HG02571 (cell line): ENCODE measurements around the gene LRRC34.

Source experiments
- ATAC-seq: cut with Tn5 transposase; IDR thresholded peaks from one replicate; pipeline ENCODE4 v1.9.1; 2021; ENCODE audit warnings: mild to moderate bottlenecking, moderate library complexity; ENCODE audit not compliant: unreplicated experiment

LRRC34 gene

GRCh38 chr3:169815590-169816150 lies 3.0 kb upstream of the LRRC34 start:
- ATAC-seq = no peak

- ATAC-seq = peak; percentile 85
Measured at GRCh38 chr3:169813757-169814517, 1.2 kb upstream of the LRRC34 start.

DNA sequence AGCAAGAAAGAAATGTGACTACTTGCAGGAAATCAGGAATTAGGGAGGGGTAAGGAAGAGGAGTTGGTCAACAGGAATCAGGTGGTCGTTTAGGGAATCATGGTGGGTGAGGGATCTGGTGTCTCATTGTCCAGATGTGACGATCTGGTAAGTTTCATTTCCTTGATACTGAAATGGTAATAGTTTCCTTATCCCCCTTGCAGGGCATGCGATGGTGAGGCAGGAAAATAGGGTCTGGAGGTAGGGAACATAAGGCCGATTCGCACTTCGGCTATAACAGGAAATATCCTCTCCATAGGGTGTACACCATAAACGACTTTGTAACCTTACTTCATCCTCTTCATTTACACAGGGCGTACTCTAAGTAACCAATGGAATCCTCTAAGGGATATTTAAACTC lies 574 bp upstream of the LRRC34 start:
- no peak for ATAC-seq

GRCh38 chr3:169811631-169812331 lies 923 bp downstream of the LRRC34 start:
- no peak for ATAC-seq

GRCh38 chr3:169809230-169809795 lies 3.4 kb downstream of the LRRC34 start:
- no peak for ATAC-seq

- ATAC-seq = no peak
Measured at GRCh38 chr3:169804681-169805080, 8.0 kb downstream of the LRRC34 start.

GRCh38 chr3:169792359-169792758 lies 20.3 kb downstream of the LRRC34 start:
- ATAC-seq = no peak

DNA sequence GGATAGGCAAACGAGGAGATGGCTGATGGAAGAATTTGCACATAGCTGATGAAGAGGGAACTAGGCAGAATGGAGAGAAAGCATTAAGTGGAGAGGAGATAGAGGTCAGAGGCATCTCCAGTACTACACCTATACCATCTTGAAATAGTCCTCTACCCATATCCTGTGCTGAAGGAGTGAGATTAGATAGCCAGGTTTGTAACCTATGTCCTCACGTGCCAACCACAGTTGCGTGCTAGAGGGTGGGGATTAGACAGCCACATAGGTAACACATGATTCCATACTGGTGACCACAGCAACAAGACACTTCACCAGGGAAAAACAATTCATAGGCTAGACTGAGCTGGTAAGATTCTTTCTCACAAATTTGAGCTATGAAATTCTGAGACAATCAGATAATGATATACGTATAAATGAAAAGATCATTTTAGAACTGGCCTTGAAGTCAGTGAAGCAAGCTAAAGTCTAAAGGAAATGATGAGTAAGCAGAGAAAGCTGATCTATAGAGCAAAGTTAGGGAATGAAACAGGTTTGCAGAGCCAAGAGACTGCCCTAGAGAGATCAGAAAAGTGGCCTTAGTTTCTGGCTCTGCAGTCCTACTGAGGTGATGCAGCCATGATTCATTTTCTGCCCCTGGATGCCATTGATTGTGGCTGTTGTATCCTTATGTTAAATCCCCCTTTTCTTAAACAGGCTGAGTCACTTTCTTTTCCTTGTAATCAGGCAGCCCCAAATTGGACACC lies 21.8 kb downstream of the LRRC34 start:
- no peak for ATAC-seq

DNA sequence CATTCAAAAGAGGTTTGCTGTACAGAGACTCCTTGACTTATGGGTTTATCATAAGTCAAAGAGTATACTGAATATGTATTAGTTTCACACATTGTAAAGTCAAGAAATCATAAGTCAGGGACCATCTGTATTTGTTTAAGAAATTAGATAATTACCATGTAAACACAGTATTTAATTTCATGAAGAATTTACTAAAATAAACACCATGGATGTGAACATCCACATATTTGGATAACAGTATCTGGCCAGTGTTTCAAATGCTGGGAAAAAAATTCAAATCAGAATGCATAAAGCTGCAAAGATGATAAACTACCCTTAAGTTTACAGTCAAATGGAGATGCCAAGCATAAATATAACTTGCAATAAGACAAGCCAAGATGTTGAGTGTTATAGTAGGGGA lies 22.5 kb downstream of the LRRC34 start:
- no peak for ATAC-seq

GRCh38 chr3:169787791-169788190 lies 24.9 kb downstream of the LRRC34 start:
- no peak for ATAC-seq

- no peak for ATAC-seq
Measured at GRCh38 chr3:169787120-169787519, 25.6 kb downstream of the LRRC34 start.

DNA sequence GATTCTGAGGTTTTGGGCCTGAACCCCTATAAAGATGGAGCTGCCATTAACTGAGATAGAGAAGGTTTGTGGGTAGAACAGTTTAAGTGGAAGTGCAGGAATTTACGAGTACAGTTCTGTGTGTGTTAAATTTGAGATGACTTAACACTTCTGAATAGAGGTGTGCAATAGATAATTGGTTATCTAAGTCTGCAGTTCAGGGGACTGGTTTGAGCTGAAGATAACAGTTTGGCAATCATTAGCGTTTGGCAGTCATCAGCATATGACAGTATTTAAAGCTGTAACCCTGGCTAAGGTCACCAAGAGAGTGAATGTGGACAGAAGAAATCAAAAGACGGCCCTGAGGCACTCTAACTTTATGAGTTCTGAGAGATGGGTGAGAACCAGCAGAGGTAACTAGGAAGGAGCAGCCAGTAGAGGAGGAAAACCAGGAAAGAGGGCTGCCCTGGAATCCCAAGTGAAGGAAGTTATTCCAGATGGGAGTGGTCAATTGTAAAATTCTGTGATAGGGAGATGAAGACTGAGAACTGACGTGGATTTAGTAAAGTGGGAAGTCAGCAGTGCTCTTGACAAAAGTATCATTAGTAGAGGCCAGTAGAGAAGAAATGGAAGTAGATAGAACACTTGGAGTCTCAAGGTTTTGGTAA lies 31.4 kb downstream of the LRRC34 start:
- ATAC-seq = no peak

- no peak for ATAC-seq
Measured at GRCh38 chr3:169780742-169781141, 32.0 kb downstream of the LRRC34 start.

- no peak for ATAC-seq
Measured at GRCh38 chr3:169777822-169778221, 34.9 kb downstream of the LRRC34 start.

- no peak for ATAC-seq
Measured at GRCh38 chr3:169774186-169774585, 38.5 kb downstream of the LRRC34 start.

- peak; percentile 78 for ATAC-seq
Measured at GRCh38 chr3:169772897-169773816, 39.5 kb downstream of the LRRC34 start, which contains the start of gene MYNN. TSS of gene MYNN (plus strand) at chr3:169773396. CDS start at chr3:169774296, 900 bp downstream.

DNA sequence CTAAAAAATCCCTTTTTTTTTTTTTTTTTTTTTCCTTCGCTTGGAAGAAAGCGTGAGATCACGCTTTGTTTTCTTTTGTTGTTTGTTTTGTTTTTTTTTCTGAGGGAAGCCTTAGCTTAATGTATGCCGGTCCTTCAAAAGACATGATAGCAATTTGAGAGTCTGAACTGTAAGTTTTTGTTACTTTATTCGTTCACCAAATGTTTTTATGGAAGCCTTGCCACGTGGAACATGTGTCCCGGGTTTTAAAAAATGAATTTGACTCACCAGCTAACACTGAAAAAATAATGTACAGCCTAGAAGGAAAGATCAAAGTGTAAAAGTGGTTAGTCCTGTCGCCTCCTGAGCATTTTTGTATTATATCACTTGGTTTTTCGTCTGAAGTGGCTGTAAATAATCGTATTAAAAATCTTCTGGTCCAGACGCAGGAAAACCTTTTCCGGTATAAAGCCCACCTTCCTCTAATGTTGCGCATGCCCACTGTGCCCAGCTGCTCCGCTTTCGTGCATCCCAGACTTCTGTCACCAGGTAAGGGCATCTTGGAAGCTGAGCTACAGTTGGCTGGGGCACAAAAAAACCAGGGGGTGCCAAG lies 40.3 kb downstream of the LRRC34 start:
- ATAC-seq = peak; percentile 22

- no peak for ATAC-seq
Measured at GRCh38 chr3:169771497-169772304, 41.0 kb downstream of the LRRC34 start.
